Measurements from ENCODE around the gene FAHD1. TPM values are rescaled to one million over a fixed set of nuclear protein-coding genes. Genes with fewer than 3 reads are reported as not detected.
A peak's percentile ranks its signal among the peaks of the same experiment; 100 is the strongest.

Gene FAHD1
- total and polyA plus RNA-seq, 4 donors, result 42.7 to 84.2 (median 61.4) TPM

DNA sequence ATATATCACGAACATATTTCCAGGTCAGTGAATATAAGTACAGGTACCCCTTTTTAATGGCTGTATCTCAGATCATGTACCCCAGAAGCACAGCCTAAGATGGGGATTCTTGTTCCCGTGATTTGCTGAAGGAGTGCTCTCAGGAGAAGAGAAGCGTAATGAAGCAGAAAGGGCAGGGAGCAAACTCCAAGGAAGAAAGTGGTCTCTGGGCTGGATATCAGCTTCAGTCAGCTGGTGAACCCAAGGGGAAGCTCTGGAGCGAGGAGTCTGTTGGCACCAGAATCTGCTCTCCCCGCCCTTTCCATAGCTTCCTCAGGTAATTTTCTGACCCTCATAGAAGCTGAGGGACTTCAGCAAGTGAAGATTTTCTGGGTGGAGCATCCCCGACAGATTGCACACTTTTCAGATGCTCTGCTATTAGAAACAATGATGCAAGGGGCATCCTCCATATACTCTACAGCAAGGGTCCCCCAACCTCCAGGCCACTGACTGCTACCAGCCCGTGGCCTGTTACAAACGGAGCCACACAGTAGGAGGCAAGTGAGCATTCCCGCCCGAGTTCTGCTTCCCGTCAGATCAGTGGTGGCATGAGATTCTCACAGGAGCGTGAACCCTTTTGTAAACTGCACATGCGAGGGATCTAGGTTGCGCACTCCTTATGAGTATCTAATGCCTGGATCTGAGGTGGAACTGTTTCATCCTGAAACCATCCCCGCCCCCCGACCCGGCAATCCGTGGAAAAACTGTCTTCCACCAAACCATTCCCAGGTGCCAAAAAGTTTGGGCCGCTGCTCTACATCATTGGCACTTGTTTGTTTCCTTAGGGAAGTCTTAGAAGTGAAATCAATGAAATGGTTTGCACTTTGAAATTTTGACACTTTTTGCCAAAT lies 4.4 kb downstream of the FAHD1 start:
- Histone ChIP-seq H3K4me3 (ENCODE audit: low read depth in 1 of 3, low read length in 3 of 3) (no peak overlapping the region), H3K36me3 (ENCODE audit: control insufficient read depth in 4 of 4, insufficient read depth in 3 of 4, low read depth in 1 of 4, low read length in 3 of 4) (no peaks in the 10 kb centered on the region), H3K4me1 (ENCODE audit: control insufficient read depth in 4 of 4, insufficient read depth in 4 of 4, low read length in 3 of 4) (peaks cover 7 to 63% (median 48%) of the 10 kb centered on the region in 4 donors), H3K9me3 (ENCODE audit: control insufficient read depth in 4 of 4, low read length in 3 of 4) (no peaks in the 10 kb centered on the region), H3K9ac (ENCODE audit: low read depth in 1 of 2, low read length in 2 of 2) (no peak overlapping the region), H3K27me3 (ENCODE audit: control insufficient read depth in 4 of 4, insufficient read depth in 4 of 4, low read length in 3 of 4) (no peaks in the 10 kb centered on the region), H3K27ac (ENCODE audit: low read depth in 1 of 2, low read length in 2 of 2) (peak overlapping the region in 1 of 2 donors; percentile 36)
- TF ChIP-seq YY1 (IDR thresholded peaks at IDR 0.05) (no peak), GABPA (IDR thresholded peaks at IDR 0.05 in 1 of 2, conservative IDR thresholded peaks at IDR 0.05 in 1 of 2) (no peak), TAF1 (conservative IDR thresholded peaks at IDR 0.05) (no peak), RXRA (IDR thresholded peaks at IDR 0.05) (no peak), EGR1 (IDR thresholded peaks at IDR 0.05; ENCODE audit: low read depth in 2 of 2) (no peak), NR2F2 (IDR thresholded peaks at IDR 0.05) (no peak), RAD21 (IDR thresholded peaks at IDR 0.05) (no peak), FOXA2 (IDR thresholded peaks at IDR 0.05) (no peak), SP1 (IDR thresholded peaks at IDR 0.05) (no peak)
- TF ChIP-seq, protein P1, sequence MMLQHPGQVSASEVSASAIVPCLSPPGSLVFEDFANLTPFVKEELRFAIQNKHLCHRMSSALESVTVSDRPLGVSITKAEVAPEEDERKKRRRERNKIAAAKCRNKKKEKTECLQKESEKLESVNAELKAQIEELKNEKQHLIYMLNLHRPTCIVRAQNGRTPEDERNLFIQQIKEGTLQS (IDR thresholded peaks at IDR 0.05), result no peak
- TF ChIP-seq, protein P2, sequence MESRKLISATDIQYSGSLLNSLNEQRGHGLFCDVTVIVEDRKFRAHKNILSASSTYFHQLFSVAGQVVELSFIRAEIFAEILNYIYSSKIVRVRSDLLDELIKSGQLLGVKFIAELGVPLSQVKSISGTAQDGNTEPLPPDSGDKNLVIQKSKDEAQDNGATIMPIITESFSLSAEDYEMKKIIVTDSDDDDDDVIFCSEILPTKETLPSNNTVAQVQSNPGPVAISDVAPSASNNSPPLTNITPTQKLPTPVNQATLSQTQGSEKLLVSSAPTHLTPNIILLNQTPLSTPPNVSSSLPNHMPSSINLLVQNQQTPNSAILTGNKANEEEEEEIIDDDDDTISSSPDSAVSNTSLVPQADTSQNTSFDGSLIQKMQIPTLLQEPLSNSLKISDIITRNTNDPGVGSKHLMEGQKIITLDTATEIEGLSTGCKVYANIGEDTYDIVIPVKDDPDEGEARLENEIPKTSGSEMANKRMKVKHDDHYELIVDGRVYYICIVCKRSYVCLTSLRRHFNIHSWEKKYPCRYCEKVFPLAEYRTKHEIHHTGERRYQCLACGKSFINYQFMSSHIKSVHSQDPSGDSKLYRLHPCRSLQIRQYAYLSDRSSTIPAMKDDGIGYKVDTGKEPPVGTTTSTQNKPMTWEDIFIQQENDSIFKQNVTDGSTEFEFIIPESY (IDR thresholded peaks at IDR 0.05), result no peak
- 85% methylated on average over 19 of the region's 19 CpGs for WGBS
- DNase-seq (ENCODE audit: low spot score), result no peak

DNA sequence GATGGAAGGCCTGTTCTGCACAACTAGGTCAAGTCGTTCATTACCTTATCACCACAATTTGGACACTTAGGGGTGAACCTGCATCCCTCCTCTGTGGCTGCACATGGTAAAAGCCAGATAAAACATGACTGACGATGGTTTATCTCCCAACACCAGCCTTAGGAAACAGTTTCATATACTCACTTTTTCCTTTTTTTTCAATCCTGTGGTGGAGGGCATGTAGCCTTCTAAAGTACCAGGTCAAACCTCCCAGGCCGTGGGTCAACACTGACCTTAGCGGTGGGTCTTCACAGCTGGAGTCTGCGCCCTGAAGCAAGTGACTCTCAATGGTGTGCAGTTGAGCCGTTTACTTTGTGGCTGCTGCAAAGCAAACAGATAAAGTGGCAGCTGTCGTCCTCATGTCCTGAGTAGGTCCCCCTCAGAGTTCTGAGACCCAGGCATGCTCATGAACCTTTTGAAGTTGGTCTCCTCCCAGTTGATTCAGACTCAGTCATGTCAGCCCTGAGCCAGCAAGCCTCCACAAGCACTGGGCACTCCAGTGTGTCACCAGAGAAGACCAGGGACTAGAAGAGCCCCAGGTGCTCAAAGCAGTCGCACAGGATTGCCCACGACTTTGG lies 5.9 kb downstream of the FAHD1 start:
- H3K27ac ChIP-seq (ENCODE audit: low read depth in 1 of 2, low read length in 2 of 2), result no peak overlapping the region
- no peaks in the 10 kb centered on the region for H3K9me3 ChIP-seq (ENCODE audit: control insufficient read depth in 4 of 4, low read length in 3 of 4)
- H3K4me3 ChIP-seq (ENCODE audit: low read depth in 1 of 3, low read length in 3 of 3), result no peak overlapping the region
- peak; percentile 73 for DNase-seq (ENCODE audit: low spot score)
- no peaks in the 10 kb centered on the region for H3K27me3 ChIP-seq (ENCODE audit: control insufficient read depth in 4 of 4, insufficient read depth in 4 of 4, low read length in 3 of 4)
- H3K36me3 ChIP-seq (ENCODE audit: control insufficient read depth in 4 of 4, insufficient read depth in 3 of 4, low read depth in 1 of 4, low read length in 3 of 4), result no peaks in the 10 kb centered on the region
- H3K9ac ChIP-seq (ENCODE audit: low read depth in 1 of 2, low read length in 2 of 2), result no peak overlapping the region
- 71% methylated on average over 9 of the region's 9 CpGs for WGBS
- TF ChIP-seq SP1 (IDR thresholded peaks at IDR 0.05) (no peak), JUND (IDR thresholded peaks at IDR 0.05) (no peak), EGR1 (IDR thresholded peaks at IDR 0.05; ENCODE audit: low read depth in 2 of 2) (no peak), HNF4G (IDR thresholded peaks at IDR 0.05) (no peak), NR2F2 (IDR thresholded peaks at IDR 0.05) (no peak), HNF4A (conservative IDR thresholded peaks at IDR 0.05) (no peak), TAF1 (conservative IDR thresholded peaks at IDR 0.05) (no peak), YY1 (IDR thresholded peaks at IDR 0.05) (no peak), GABPA (IDR thresholded peaks at IDR 0.05 in 1 of 2, conservative IDR thresholded peaks at IDR 0.05 in 1 of 2) (no peak), FOXA1 (IDR thresholded peaks at IDR 0.05) (no peak), RXRA (IDR thresholded peaks at IDR 0.05) (no peak), RAD21 (IDR thresholded peaks at IDR 0.05) (no peak)
- TF ChIP-seq, protein P3, sequence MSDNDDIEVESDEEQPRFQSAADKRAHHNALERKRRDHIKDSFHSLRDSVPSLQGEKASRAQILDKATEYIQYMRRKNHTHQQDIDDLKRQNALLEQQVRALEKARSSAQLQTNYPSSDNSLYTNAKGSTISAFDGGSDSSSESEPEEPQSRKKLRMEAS (IDR thresholded peaks at IDR 0.05), result no peak
- TF ChIP-seq, protein P4, sequence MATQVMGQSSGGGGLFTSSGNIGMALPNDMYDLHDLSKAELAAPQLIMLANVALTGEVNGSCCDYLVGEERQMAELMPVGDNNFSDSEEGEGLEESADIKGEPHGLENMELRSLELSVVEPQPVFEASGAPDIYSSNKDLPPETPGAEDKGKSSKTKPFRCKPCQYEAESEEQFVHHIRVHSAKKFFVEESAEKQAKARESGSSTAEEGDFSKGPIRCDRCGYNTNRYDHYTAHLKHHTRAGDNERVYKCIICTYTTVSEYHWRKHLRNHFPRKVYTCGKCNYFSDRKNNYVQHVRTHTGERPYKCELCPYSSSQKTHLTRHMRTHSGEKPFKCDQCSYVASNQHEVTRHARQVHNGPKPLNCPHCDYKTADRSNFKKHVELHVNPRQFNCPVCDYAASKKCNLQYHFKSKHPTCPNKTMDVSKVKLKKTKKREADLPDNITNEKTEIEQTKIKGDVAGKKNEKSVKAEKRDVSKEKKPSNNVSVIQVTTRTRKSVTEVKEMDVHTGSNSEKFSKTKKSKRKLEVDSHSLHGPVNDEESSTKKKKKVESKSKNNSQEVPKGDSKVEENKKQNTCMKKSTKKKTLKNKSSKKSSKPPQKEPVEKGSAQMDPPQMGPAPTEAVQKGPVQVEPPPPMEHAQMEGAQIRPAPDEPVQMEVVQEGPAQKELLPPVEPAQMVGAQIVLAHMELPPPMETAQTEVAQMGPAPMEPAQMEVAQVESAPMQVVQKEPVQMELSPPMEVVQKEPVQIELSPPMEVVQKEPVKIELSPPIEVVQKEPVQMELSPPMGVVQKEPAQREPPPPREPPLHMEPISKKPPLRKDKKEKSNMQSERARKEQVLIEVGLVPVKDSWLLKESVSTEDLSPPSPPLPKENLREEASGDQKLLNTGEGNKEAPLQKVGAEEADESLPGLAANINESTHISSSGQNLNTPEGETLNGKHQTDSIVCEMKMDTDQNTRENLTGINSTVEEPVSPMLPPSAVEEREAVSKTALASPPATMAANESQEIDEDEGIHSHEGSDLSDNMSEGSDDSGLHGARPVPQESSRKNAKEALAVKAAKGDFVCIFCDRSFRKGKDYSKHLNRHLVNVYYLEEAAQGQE (IDR thresholded peaks at IDR 0.05), result no peak
- TF ChIP-seq, protein P1 (IDR thresholded peaks at IDR 0.05), result no peak
- TF ChIP-seq, protein P5, sequence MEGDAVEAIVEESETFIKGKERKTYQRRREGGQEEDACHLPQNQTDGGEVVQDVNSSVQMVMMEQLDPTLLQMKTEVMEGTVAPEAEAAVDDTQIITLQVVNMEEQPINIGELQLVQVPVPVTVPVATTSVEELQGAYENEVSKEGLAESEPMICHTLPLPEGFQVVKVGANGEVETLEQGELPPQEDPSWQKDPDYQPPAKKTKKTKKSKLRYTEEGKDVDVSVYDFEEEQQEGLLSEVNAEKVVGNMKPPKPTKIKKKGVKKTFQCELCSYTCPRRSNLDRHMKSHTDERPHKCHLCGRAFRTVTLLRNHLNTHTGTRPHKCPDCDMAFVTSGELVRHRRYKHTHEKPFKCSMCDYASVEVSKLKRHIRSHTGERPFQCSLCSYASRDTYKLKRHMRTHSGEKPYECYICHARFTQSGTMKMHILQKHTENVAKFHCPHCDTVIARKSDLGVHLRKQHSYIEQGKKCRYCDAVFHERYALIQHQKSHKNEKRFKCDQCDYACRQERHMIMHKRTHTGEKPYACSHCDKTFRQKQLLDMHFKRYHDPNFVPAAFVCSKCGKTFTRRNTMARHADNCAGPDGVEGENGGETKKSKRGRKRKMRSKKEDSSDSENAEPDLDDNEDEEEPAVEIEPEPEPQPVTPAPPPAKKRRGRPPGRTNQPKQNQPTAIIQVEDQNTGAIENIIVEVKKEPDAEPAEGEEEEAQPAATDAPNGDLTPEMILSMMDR (IDR thresholded peaks at IDR 0.05; ENCODE audit: low read depth, low read length, missing input control), result no peak
- TF ChIP-seq, protein P2 (IDR thresholded peaks at IDR 0.05), result no peak
- peaks cover 7 to 56% (median 45%) of the 10 kb centered on the region in 4 donors for H3K4me1 ChIP-seq (ENCODE audit: control insufficient read depth in 4 of 4, insufficient read depth in 4 of 4, low read length in 3 of 4)

All from liver (tissue), 9 donors.